Vagina (tissue), 2 donors: Measurements from ENCODE around the gene NUB1.

Source experiments
- POLR2AphosphoS5 ChIP-seq, 2 donors: sonication (generic); formaldehyde crosslinking; IDR thresholded peaks; one replicate each; pipeline ENCODE4 v1.9.0; 2017; ENCODE audit warnings: antibody characterized with exemption in 2 of 2, mild to moderate bottlenecking in 2 of 2, low read depth in 1 of 2; ENCODE audit not compliant: insufficient read depth in 1 of 2
- TF ChIP-seq, protein P1 (sequence below), 3 experiments: fragments of 450-650 bp in 2 of 3; fragments of 200-600 bp in 1 of 3; sonication (generic) in 1 of 3; IDR thresholded peaks; one replicate each; pipeline ENCODE4 v1.5.1; 2017 to 2019; ENCODE audit warnings: antibody characterized with exemption in 3 of 3, mild to moderate bottlenecking in 2 of 3, moderate library complexity in 2 of 3

DNA sequence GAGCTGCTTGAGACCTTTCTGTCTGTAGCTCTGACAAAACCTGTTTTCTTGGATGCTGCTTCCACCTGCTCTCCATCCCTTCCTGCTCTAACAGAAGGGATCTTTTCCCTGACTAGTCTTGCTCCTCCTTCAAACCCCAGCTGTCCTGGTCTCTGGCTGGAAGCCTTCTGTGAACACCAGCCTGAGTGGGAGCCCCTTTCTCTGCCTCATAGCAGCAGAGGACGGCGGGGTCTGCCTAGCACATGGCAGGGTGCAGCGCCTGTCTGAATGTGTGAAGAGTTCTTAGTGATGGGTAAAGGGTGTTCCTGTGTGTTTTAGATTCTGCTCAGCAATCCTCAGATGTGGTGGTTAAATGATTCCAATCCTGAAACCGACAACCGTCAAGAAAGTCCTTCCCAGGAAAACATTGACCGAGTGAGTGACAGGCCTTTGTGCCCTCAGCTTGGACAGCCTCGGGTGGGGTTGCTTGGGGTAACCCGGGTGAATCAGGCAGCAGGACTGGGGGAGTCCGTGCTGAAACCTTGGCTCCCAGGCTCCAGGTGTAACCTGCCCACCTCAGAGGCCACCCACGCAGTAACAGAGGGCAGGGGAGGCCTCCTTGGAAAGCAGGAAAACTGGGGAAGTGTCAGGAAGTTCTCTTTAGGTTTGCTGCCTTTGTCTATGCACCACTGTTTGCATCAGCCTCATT lies 34.1 kb downstream of the NUB1 start:
- TF ChIP-seq POLR2AphosphoS5 (IDR thresholded peaks at IDR 0.05; ENCODE audit: insufficient read depth in 1 of 2, low read depth in 1 of 2): no peak
- TF ChIP-seq, protein P1, sequence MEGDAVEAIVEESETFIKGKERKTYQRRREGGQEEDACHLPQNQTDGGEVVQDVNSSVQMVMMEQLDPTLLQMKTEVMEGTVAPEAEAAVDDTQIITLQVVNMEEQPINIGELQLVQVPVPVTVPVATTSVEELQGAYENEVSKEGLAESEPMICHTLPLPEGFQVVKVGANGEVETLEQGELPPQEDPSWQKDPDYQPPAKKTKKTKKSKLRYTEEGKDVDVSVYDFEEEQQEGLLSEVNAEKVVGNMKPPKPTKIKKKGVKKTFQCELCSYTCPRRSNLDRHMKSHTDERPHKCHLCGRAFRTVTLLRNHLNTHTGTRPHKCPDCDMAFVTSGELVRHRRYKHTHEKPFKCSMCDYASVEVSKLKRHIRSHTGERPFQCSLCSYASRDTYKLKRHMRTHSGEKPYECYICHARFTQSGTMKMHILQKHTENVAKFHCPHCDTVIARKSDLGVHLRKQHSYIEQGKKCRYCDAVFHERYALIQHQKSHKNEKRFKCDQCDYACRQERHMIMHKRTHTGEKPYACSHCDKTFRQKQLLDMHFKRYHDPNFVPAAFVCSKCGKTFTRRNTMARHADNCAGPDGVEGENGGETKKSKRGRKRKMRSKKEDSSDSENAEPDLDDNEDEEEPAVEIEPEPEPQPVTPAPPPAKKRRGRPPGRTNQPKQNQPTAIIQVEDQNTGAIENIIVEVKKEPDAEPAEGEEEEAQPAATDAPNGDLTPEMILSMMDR (IDR thresholded peaks at IDR 0.05): no peak
